ENCODE measurements around the gene TTC31. TPM values are rescaled to one million over a fixed set of nuclear protein-coding genes. Genes with fewer than 3 reads are reported as not detected.

TTC31 gene
- total RNA-seq, 1 donor from 2014 or later: 19.5 TPM

GRCh38 chr2:74528600-74529356 lies 45.9 kb downstream of the TTC31 start:
- DNase-seq (ENCODE audit: low spot score in 2 of 2): no peak
- TF ChIP-seq CTCF (IDR thresholded peaks at IDR 0.05): no peak

GRCh38 chr2:74529357-74530238 lies 46.7 kb downstream of the TTC31 start, which contains the start of the genes AUP1 and HTRA2:
AUP1 (minus strand) TSS chr2:74529706; CDS start chr2:74529629, 77 bp downstream.
HTRA2 (plus strand) TSS chr2:74529933; CDS start chr2:74530007, 74 bp downstream.
- Histone ChIP-seq H3K36me3 (peaks cover 15 to 43% of the 10 kb centered on the region in 2 donors), H3K9me3 (no peaks in the 10 kb centered on the region), H3K27me3 (no peaks in the 10 kb centered on the region), H3K27ac (peak within 1 kb of the TSS; percentile 84 to 88), H3K4me1 (peaks cover 13 to 21% of the 10 kb centered on the region in 2 donors), H3K4me3 (peak within 1 kb of the TSS; percentile 78 to 85)
- TF ChIP-seq CTCF (IDR thresholded peaks at IDR 0.05): peak in 1 of 3 experiments; percentile 18
- intact Hi-C loops (cut with DNase I): loop anchor here (1.0 to 5.0 kb wide), 6 partner anchors 22 to 123 kb away; partner anchors contain the start of genes DOK1, PCGF1, SEMA4F and TTC31
- DNase-seq (ENCODE audit: low spot score in 2 of 2): peak; percentile 95 to 99

More at GRCh38 chr2:74528600-74529356, 45.9 kb downstream of the TTC31 start:
- Histone ChIP-seq H3K27ac (peak overlapping the region; percentile 84 to 88), H3K36me3 (peaks cover 15 to 43% of the 10 kb centered on the region in 2 donors), H3K9me3 (no peaks in the 10 kb centered on the region), H3K4me1 (peaks cover 13 to 21% of the 10 kb centered on the region in 2 donors), H3K27me3 (no peaks in the 10 kb centered on the region), H3K4me3 (peak overlapping the region; percentile 78 to 85)
- intact Hi-C loops (cut with DNase I): loop anchor here (1.0 to 2.0 kb wide), 4 partner anchors 21 to 70 kb away; partner anchors contain the start of genes DOK1, PCGF1, TTC31 and WBP1

GRCh38 chr2:74530239-74531187 lies 47.6 kb downstream of the TTC31 start:
- intact Hi-C loops (cut with DNase I): loop anchor here (1.0 to 5.0 kb wide), 2 partner anchors 57 to 122 kb away; partner anchors contain the start of gene SEMA4F
- DNase-seq (ENCODE audit: low spot score in 2 of 2): no peak
- Histone ChIP-seq H3K27me3 (no peaks in the 10 kb centered on the region), H3K9me3 (no peaks in the 10 kb centered on the region), H3K4me3 (peak overlapping the region; percentile 78 to 85), H3K27ac (peak overlapping the region; percentile 79 to 84), H3K4me1 (peaks cover 13 to 21% of the 10 kb centered on the region in 2 donors), H3K36me3 (peaks cover 15 to 43% of the 10 kb centered on the region in 2 donors)
- no peak for TF ChIP-seq CTCF (IDR thresholded peaks at IDR 0.05)

- Histone ChIP-seq H3K4me1 (peaks cover 13 to 21% of the 10 kb centered on the region in 2 donors), H3K27me3 (no peaks in the 10 kb centered on the region), H3K9me3 (no peaks in the 10 kb centered on the region), H3K36me3 (peaks cover 9 to 33% of the 10 kb centered on the region in 2 donors), H3K27ac (peak overlapping the region in 1 of 2 donors; percentile 79), H3K4me3 (no peak overlapping the region)
- TF ChIP-seq CTCF (IDR thresholded peaks at IDR 0.05): no peak
- no peak for DNase-seq (ENCODE audit: low spot score in 2 of 2)
- intact Hi-C loops (cut with DNase I): loop anchor here (5.0 kb wide), 1 partner anchor 121 kb away; the partner anchor contains the start of gene SEMA4F
These were observed 48.8 kb downstream of the TTC31 start for GRCh38 chr2:74531666-74532065.
